Jurkat, Clone E6-1 (cell line): ENCODE measurements around the gene MRPL51.

Source experiments
- DNase-seq: peaks from one replicate; pipeline ENCODE4 v3.0.0-alpha.2; 2011; ENCODE audit warnings: low read depth, low spot score
- H3K4me3 ChIP-seq: 2 replicates; pipeline ENCODE4 v1.5.1; 2011; ENCODE audit warnings: mild to moderate bottlenecking, low read length, control low read depth, moderate library complexity

The MRPL51 gene

GRCh38 chr12:6444704-6445688 lies 48.1 kb downstream of the MRPL51 start, which contains the start of gene CD27:
Gene CD27 (plus strand): TSS chr12:6444955. CDS start chr12:6445096, 141 bp downstream.
- DNase-seq: peak; percentile 82
- H3K4me3 ChIP-seq: peak within 1 kb of the TSS; percentile 28

- DNase-seq: no peak
- peak overlapping the region; percentile 13 for H3K4me3 ChIP-seq
These were observed 49.0 kb downstream of the MRPL51 start for GRCh38 chr12:6444031-6444430.

GRCh38 chr12:6443361-6443983 lies 49.6 kb downstream of the MRPL51 start:
- peak; percentile 80 for DNase-seq
- peak overlapping the region; percentile 4 for H3K4me3 ChIP-seq

GRCh38 chr12:6442836-6443235 lies 50.2 kb downstream of the MRPL51 start:
- H3K4me3 ChIP-seq: no peak overlapping the region

More at GRCh38 chr12:6442836-6443235, 50.2 kb downstream of the MRPL51 start:
- DNase-seq: no peak
